Loucy (cell line): ENCODE data around the gene PUM2.

Experiments
- H2AFZ ChIP-seq: fragments of 200-600 bp; sonication (generic); 2 replicates; pipeline ENCODE4 v1.6.0; 2016; ENCODE audit warnings: antibody characterized with exemption, mild to moderate bottlenecking, low read length, moderate library complexity
- H3F3A ChIP-seq: fragments of 200-600 bp; 2 replicates; pipeline ENCODE4 v1.6.0; 2016; ENCODE audit warnings: antibody characterized with exemption, low read depth, mild to moderate bottlenecking
- H3K27me3 ChIP-seq: fragments of 200-600 bp; sonication (generic); 2 replicates; pipeline ENCODE4 v1.6.1; 2014; ENCODE audit warnings: low read length, mild to moderate bottlenecking; ENCODE audit not compliant: insufficient read depth, poor library complexity, severe bottlenecking
- H3K36me3 ChIP-seq: fragments of 200-600 bp; sonication (generic); 2 replicates; pipeline ENCODE4 v1.6.1; 2016; ENCODE audit warnings: low read length; ENCODE audit not compliant: insufficient read depth
- H3K4me1 ChIP-seq: fragments of 200-600 bp; sonication (generic); 2 replicates; pipeline ENCODE4 v1.5.1; 2014; ENCODE audit warnings: low read length, mild to moderate bottlenecking; ENCODE audit not compliant: insufficient read depth, poor library complexity, severe bottlenecking
- H3K4me2 ChIP-seq: fragments of 200-600 bp; sonication (generic); 2 replicates; pipeline ENCODE4 v1.6.0; 2014; ENCODE audit warnings: antibody characterized with exemption, low read length, low read depth, mild to moderate bottlenecking; ENCODE audit not compliant: poor library complexity, severe bottlenecking
- H3K4me3 ChIP-seq: fragments of 200-600 bp; sonication (generic); 2 replicates; pipeline ENCODE4 v1.5.1; 2014; ENCODE audit warnings: low read length, mild to moderate bottlenecking, mixed read lengths; ENCODE audit not compliant: poor library complexity, severe bottlenecking
- H3K79me2 ChIP-seq: fragments of 200-600 bp; sonication (generic); 2 replicates; pipeline ENCODE4 v1.6.1; 2014; ENCODE audit warnings: low read length; ENCODE audit not compliant: insufficient read depth
- H3K9ac ChIP-seq: fragments of 200-600 bp; sonication (generic); 2 replicates; pipeline ENCODE4 v1.6.0; 2014; ENCODE audit warnings: mild to moderate bottlenecking, low read depth, low read length, moderate library complexity; ENCODE audit not compliant: poor library complexity, severe bottlenecking
- H3K9me2 ChIP-seq: fragments of 200-600 bp; sonication (generic); replicated peaks from 2 replicates; pipeline ENCODE4 v1.6.1; 2016; ENCODE audit warnings: low read depth, low read length, mixed read lengths
- H3K9me3 ChIP-seq: fragments of 200-600 bp; sonication (generic); 2 replicates; pipeline ENCODE4 v1.6.1; 2014; ENCODE audit warnings: mild to moderate bottlenecking, antibody characterized with exemption, low read length, low read depth; ENCODE audit not compliant: insufficient read depth
- H4K20me1 ChIP-seq: fragments of 200-600 bp; sonication (generic); 2 replicates; pipeline ENCODE4 v1.6.0; 2014; ENCODE audit warnings: antibody characterized with exemption, low read length, mild to moderate bottlenecking; ENCODE audit not compliant: insufficient read depth, poor library complexity, severe bottlenecking
- EZH2phosphoT487 ChIP-seq: fragments of 200-600 bp; IDR thresholded peaks from 2 replicates; pipeline ENCODE4 v1.6.1; 2018; ENCODE audit warnings: antibody characterized with exemption, mild to moderate bottlenecking, moderate library complexity, borderline replicate concordance
- TF ChIP-seq, protein P1 (sequence below): fragments of 200-600 bp; sonication (generic); conservative IDR thresholded peaks from 2 replicates; pipeline ENCODE4 v1.5.1; 2014; ENCODE audit warnings: mild to moderate bottlenecking, antibody characterized with exemption, low read length

Gene PUM2

DNA sequence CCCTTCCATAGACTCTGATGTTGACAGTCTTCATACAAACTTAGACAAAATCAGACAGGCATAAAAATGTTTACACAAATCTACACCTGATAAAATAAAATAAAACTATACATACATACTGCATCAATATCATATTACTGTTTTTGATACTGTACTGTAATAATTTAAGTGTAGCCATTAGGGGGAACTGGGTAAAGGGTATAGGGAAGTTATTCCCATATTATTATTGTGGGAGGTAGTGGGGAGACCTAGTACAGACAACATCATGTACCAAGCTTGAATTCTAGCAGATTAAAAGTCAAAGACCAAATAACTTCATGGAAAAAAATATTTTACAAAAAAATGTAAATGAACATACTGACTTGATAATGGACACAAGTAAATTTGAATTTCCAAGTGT, 43.3 kb downstream of the PUM2 start:
- H2AFZ ChIP-seq: no peak overlapping the region
- no peak overlapping the region for H3K4me3 ChIP-seq
- TF ChIP-seq EZH2phosphoT487: no peak
- TF ChIP-seq, protein P1, sequence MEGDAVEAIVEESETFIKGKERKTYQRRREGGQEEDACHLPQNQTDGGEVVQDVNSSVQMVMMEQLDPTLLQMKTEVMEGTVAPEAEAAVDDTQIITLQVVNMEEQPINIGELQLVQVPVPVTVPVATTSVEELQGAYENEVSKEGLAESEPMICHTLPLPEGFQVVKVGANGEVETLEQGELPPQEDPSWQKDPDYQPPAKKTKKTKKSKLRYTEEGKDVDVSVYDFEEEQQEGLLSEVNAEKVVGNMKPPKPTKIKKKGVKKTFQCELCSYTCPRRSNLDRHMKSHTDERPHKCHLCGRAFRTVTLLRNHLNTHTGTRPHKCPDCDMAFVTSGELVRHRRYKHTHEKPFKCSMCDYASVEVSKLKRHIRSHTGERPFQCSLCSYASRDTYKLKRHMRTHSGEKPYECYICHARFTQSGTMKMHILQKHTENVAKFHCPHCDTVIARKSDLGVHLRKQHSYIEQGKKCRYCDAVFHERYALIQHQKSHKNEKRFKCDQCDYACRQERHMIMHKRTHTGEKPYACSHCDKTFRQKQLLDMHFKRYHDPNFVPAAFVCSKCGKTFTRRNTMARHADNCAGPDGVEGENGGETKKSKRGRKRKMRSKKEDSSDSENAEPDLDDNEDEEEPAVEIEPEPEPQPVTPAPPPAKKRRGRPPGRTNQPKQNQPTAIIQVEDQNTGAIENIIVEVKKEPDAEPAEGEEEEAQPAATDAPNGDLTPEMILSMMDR: no peak
- no peaks in the 10 kb centered on the region for H3K27me3 ChIP-seq
- no peak overlapping the region for H3K9ac ChIP-seq
- H3K4me2 ChIP-seq: no peak overlapping the region
- H4K20me1 ChIP-seq: peaks cover 62% of the 10 kb centered on the region
- no peaks in the 10 kb centered on the region for H3K9me2 ChIP-seq
- peaks cover 73% of the 10 kb centered on the region for H3K79me2 ChIP-seq
- no peaks in the 10 kb centered on the region for H3K9me3 ChIP-seq
- H3K36me3 ChIP-seq: peaks cover 99% of the 10 kb centered on the region
- H3K4me1 ChIP-seq: no peaks in the 10 kb centered on the region
- H3F3A ChIP-seq: no peaks in the 10 kb centered on the region

DNA sequence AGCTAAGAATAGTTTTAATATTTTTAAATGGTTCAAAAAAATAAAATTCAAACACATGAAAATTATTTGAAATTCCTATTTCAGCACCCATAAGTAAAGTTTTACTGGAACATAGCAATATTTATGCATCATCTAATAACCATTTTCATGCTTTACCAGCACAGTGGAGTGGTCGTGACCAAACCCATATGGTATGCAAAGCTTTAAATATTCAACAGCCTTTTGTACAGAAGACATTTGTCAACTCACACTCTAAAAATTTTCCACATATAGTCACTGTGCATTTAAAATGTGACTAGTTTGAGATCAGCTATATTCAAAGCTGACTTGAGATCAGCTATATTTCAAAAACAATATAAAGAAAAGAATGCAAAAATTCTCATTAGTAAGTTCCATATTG, 46.2 kb downstream of the PUM2 start:
- H3F3A ChIP-seq: no peaks in the 10 kb centered on the region
- H3K27me3 ChIP-seq: no peaks in the 10 kb centered on the region
- H3K36me3 ChIP-seq: peaks cover 97% of the 10 kb centered on the region
- no peaks in the 10 kb centered on the region for H3K4me1 ChIP-seq
- no peak overlapping the region for H2AFZ ChIP-seq
- H3K4me2 ChIP-seq: no peak overlapping the region
- no peaks in the 10 kb centered on the region for H3K9me3 ChIP-seq
- no peaks in the 10 kb centered on the region for H3K9me2 ChIP-seq
- H3K4me3 ChIP-seq: no peak overlapping the region
- peaks cover 60% of the 10 kb centered on the region for H4K20me1 ChIP-seq
- peaks cover 74% of the 10 kb centered on the region for H3K79me2 ChIP-seq
- TF ChIP-seq, protein P1: no peak
- TF ChIP-seq EZH2phosphoT487: no peak
- no peak overlapping the region for H3K9ac ChIP-seq

DNA sequence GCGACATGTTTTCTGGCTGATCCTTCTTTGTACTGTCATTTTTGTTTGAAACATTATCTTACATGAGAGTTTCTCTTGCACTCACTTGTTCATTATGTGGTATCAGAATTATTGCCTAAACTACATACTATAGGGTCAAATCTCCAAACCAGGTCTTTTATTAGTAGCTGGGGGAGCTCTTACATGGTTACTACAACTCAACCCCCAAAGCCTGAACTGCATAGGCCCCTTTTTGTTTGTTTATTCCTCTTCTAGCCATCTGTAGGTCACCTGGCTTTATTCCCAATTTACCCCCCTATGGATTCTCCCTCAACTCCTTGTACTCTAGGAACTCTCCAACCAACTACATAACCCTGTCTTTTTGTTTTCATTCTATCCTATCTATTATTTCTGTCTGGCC, 46.7 kb downstream of the PUM2 start:
- TF ChIP-seq EZH2phosphoT487: no peak
- TF ChIP-seq, protein P1: no peak
- Histone ChIP-seq H3K9me2 (no peaks in the 10 kb centered on the region), H3K36me3 (peaks cover 97% of the 10 kb centered on the region), H3K79me2 (peaks cover 74% of the 10 kb centered on the region), H3K4me3 (no peak overlapping the region), H4K20me1 (peaks cover 63% of the 10 kb centered on the region), H3K27me3 (no peaks in the 10 kb centered on the region), H3F3A (no peaks in the 10 kb centered on the region), H3K4me1 (no peaks in the 10 kb centered on the region), H3K9ac (no peak overlapping the region), H2AFZ (no peak overlapping the region), H3K4me2 (no peak overlapping the region), H3K9me3 (no peaks in the 10 kb centered on the region)
